GM23338 (cell line): Measurements from ENCODE around the gene ITGAL. TPM values are rescaled to one million over a fixed set of nuclear protein-coding genes. Genes with fewer than 3 reads are reported as not detected.

Experiments used
- ATAC-seq: fragments of 200-7000 bp; cut with Tn5 transposase; 3 replicates; pipeline ENCODE4 v1.9.1; 2020
- DNase-seq: peaks from one replicate; pipeline ENCODE4 v3.0.0-alpha.2; 2015; ENCODE audit warnings: low spot score
- H2AFZ ChIP-seq: fragments of 200-600 bp; sonication (generic); 2 replicates; pipeline ENCODE4 v1.8.0; 2016; ENCODE audit warnings: antibody characterized with exemption, mild to moderate bottlenecking, moderate library complexity
- H3F3A ChIP-seq: fragments of 200-600 bp; sonication (generic); replicated peaks from 2 replicates; pipeline ENCODE4 v1.8.0; 2017; ENCODE audit warnings: antibody characterized with exemption, mixed run types, low read depth
- H3K27ac ChIP-seq: fragments of 200-600 bp; sonication (generic); 2 replicates; pipeline ENCODE4 v1.6.1; 2016; ENCODE audit warnings: low read depth
- H3K27me3 ChIP-seq: fragments of 200-600 bp; sonication (generic); 2 replicates; pipeline ENCODE4 v1.8.0; 2016; ENCODE audit warnings: mild to moderate bottlenecking, mixed run types, moderate library complexity; ENCODE audit not compliant: insufficient read depth
- H3K36me3 ChIP-seq: fragments of 200-600 bp; sonication (generic); 2 replicates; pipeline ENCODE4 v1.8.0; 2016; ENCODE audit warnings: mild to moderate bottlenecking; ENCODE audit not compliant: insufficient read depth
- H3K4me1 ChIP-seq: fragments of 200-600 bp; sonication (generic); 2 replicates; pipeline ENCODE4 v1.8.0; 2016; ENCODE audit warnings: mild to moderate bottlenecking, moderate library complexity; ENCODE audit not compliant: insufficient read depth
- H3K4me2 ChIP-seq: fragments of 200-600 bp; sonication (generic); 2 replicates; pipeline ENCODE4 v1.7.1; 2017; ENCODE audit warnings: mixed run types
- H3K4me3 ChIP-seq: fragments of 200-600 bp; sonication (generic); 2 replicates; pipeline ENCODE4 v1.6.1; 2016; ENCODE audit warnings: mixed run types
- H3K79me2 ChIP-seq: fragments of 200-600 bp; sonication (generic); replicated peaks from 2 replicates; pipeline ENCODE4 v1.8.0; 2017; ENCODE audit warnings: mild to moderate bottlenecking; ENCODE audit not compliant: insufficient read depth
- H3K9me2 ChIP-seq: fragments of 200-600 bp; sonication (generic); 2 replicates; pipeline ENCODE4 v1.8.0; 2017; ENCODE audit not compliant: insufficient read depth
- H4K20me1 ChIP-seq: fragments of 200-600 bp; sonication (generic); replicated peaks from 2 replicates; pipeline ENCODE4 v1.8.0; 2017; ENCODE audit warnings: mild to moderate bottlenecking; ENCODE audit not compliant: insufficient read depth
- H3K27ac Mint-ChIP-seq: 2 replicates; pipeline ENCODE4 v1.8.0; 2020; ENCODE audit warnings: inconsistent platforms, mild to moderate bottlenecking, moderate library complexity, mixed read lengths
- H3K27me3 Mint-ChIP-seq: 3 replicates; pipeline ENCODE4 v1.8.0; 2022; ENCODE audit warnings: low read depth, mild to moderate bottlenecking, moderate library complexity, mixed read lengths, inconsistent platforms; ENCODE audit not compliant: insufficient read depth, poor library complexity
- H3K36me3 Mint-ChIP-seq: 3 replicates; pipeline ENCODE4 v1.8.0; 2021; ENCODE audit warnings: low read depth, mild to moderate bottlenecking, inconsistent platforms, moderate library complexity, mixed read lengths
- H3K4me1 Mint-ChIP-seq: 3 replicates; pipeline ENCODE4 v1.8.0; 2020; ENCODE audit warnings: mild to moderate bottlenecking, inconsistent platforms, mixed read lengths
- H3K4me3 Mint-ChIP-seq: 3 replicates; pipeline ENCODE4 v1.8.0; 2021; ENCODE audit warnings: moderate library complexity, mild to moderate bottlenecking, inconsistent platforms, mixed read lengths
- H3K9me3 Mint-ChIP-seq: 3 replicates; pipeline ENCODE4 v1.8.0; 2020; ENCODE audit warnings: moderate library complexity, mild to moderate bottlenecking, inconsistent platforms, mixed read lengths
- ETS1 ChIP-seq: IDR thresholded peaks from 2 replicates; pipeline ENCODE4 v1.6.1; 2016; ENCODE audit warnings: antibody characterized with exemption
- EZH2 ChIP-seq: fragments of 200-600 bp; sonication (generic); IDR thresholded peaks from one replicate; pipeline ENCODE4 v1.8.0; 2017; ENCODE audit warnings: antibody characterized with exemption, mild to moderate bottlenecking, low read depth; ENCODE audit not compliant: unreplicated experiment
- EZH2phosphoT487 ChIP-seq: fragments of 200-600 bp; sonication (generic); IDR thresholded peaks from one replicate; pipeline ENCODE4 v1.8.1; 2018; ENCODE audit warnings: antibody characterized with exemption; ENCODE audit not compliant: unreplicated experiment
- JUNB ChIP-seq: IDR thresholded peaks from one replicate; pipeline ENCODE4 v1.6.1; 2016; ENCODE audit warnings: antibody characterized with exemption; ENCODE audit not compliant: unreplicated experiment
- ZNF114 ChIP-seq: fragments of 250-450 bp; sonication (Bioruptor Pico); IDR thresholded peaks from 2 replicates; pipeline ENCODE4 v1.5.0; 2020; ENCODE audit warnings: mild to moderate bottlenecking, moderate library complexity
- ZNF331 ChIP-seq: fragments of 250-450 bp; sonication (Bioruptor Pico); IDR thresholded peaks from 2 replicates; pipeline ENCODE4 v1.5.0; 2020; ENCODE audit warnings: low read depth, mild to moderate bottlenecking, moderate library complexity
- polyA plus RNA-seq: library from polyadenylated mRNA; unstranded; fragments of >200 nt; fragmentation: Nextera tagmentation; extraction: Ambion mirVana; gene quantifications from 2 replicates; pipeline ENCODE4 v1.2.1, GENCODE V29; 2016
- total RNA-seq: library from RNA; depleted of rRNA; stranded (reverse); fragments of >200 nt; shearing (Covaris generic); gene quantifications from 2 replicates; pipeline ENCODE4 v1.2.3, GENCODE V29; 2014
- TF ChIP-seq, protein P1 (sequence below): IDR thresholded peaks from one replicate; pipeline ENCODE4 v1.6.1; 2018; ENCODE audit warnings: antibody characterized with exemption; ENCODE audit not compliant: unreplicated experiment
- TF ChIP-seq, protein P2 (sequence below): fragments of 250-450 bp; sonication (Bioruptor Pico); IDR thresholded peaks from 2 replicates; pipeline ENCODE4 v1.5.0; 2020; ENCODE audit warnings: mild to moderate bottlenecking, moderate library complexity

ITGAL gene
- total and polyA plus RNA-seq, 2 experiments from 2014 or later = 0.05 to 0.07 TPM

DNA sequence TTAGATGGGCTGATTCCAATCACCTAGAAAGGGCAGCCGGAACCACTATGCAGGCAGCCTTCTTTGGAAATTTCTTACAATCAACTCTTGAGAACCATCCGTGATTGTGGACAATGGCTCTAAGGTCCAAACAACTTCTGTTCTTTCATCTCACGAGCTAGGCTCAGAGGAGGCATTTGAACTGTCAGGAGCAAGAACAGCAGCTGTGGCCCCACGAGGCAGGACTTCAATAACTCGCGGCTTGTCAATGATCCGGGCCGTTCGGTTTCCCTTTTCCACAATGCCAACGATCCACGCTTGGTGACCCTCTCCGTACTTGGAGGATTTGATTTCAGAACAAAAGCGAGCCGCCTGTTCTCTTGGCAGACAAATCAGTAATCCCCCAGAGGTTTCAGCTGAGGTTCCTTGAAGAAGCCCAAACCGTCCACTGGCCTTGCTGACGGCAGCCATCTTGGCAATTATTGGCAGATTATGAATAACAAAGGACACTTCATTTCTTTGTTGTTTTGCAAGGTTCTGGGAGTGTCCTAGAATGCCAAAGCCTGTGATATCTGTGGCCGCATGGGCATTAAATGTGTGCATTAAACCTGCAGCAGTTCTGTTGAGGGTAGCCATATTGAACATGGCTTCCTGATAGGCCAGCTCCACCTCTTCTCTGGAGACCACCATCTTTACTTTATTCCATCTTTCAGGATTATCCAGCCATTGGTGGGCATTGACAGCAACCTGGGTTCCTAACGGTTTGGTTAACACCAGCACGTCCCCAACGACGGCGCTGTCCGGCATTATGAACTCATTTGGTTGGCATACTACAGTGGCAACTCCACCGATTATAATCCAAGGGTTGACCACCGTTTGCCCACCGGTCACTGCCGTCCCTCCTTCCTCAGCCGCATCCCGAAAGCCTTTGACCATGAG, 28.1 kb upstream of the ITGAL start:
- Histone ChIP-seq H2AFZ (no peak overlapping the region), H3K27me3 (no peaks in the 10 kb centered on the region), H3K27ac (peak overlapping the region; percentile 74; the same call in 1 of the 2 replicates), H3F3A (peaks cover 6% of the 10 kb centered on the region; the same call in 1 of the 2 replicates), H3K36me3 (no peaks in the 10 kb centered on the region), H3K4me1 (peaks cover 14% of the 10 kb centered on the region; the same call in 1 of the 2 replicates), H4K20me1 (peaks cover 8% of the 10 kb centered on the region), H3K9me2 (peaks cover 7% of the 10 kb centered on the region), H3K4me2 (peak overlapping the region; percentile 84), H3K79me2 (peaks cover 13% of the 10 kb centered on the region), H3K4me3 (peak overlapping the region; percentile 77)
- ATAC-seq (no peak), DNase-seq (no peak)
- Mint-ChIP-seq H3K4me1 (peaks cover 25% of the 10 kb centered on the region), H3K27me3 (peaks cover 11% of the 10 kb centered on the region), H3K9me3 (peaks cover 19% of the 10 kb centered on the region; the same call in 2 of the 3 replicates), H3K27ac (no peak overlapping the region), H3K4me3 (peak overlapping the region; percentile 74), H3K36me3 (peaks cover 26% of the 10 kb centered on the region)
- TF ChIP-seq JUNB (no peak), EZH2phosphoT487 (no peak), ZNF331 (CRISPR knock-in tag) (no peak), ZNF114 (no peak), EZH2 (no peak), ETS1 (no peak)
- TF ChIP-seq, protein P1, sequence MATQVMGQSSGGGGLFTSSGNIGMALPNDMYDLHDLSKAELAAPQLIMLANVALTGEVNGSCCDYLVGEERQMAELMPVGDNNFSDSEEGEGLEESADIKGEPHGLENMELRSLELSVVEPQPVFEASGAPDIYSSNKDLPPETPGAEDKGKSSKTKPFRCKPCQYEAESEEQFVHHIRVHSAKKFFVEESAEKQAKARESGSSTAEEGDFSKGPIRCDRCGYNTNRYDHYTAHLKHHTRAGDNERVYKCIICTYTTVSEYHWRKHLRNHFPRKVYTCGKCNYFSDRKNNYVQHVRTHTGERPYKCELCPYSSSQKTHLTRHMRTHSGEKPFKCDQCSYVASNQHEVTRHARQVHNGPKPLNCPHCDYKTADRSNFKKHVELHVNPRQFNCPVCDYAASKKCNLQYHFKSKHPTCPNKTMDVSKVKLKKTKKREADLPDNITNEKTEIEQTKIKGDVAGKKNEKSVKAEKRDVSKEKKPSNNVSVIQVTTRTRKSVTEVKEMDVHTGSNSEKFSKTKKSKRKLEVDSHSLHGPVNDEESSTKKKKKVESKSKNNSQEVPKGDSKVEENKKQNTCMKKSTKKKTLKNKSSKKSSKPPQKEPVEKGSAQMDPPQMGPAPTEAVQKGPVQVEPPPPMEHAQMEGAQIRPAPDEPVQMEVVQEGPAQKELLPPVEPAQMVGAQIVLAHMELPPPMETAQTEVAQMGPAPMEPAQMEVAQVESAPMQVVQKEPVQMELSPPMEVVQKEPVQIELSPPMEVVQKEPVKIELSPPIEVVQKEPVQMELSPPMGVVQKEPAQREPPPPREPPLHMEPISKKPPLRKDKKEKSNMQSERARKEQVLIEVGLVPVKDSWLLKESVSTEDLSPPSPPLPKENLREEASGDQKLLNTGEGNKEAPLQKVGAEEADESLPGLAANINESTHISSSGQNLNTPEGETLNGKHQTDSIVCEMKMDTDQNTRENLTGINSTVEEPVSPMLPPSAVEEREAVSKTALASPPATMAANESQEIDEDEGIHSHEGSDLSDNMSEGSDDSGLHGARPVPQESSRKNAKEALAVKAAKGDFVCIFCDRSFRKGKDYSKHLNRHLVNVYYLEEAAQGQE = no peak
- TF ChIP-seq, protein P2, sequence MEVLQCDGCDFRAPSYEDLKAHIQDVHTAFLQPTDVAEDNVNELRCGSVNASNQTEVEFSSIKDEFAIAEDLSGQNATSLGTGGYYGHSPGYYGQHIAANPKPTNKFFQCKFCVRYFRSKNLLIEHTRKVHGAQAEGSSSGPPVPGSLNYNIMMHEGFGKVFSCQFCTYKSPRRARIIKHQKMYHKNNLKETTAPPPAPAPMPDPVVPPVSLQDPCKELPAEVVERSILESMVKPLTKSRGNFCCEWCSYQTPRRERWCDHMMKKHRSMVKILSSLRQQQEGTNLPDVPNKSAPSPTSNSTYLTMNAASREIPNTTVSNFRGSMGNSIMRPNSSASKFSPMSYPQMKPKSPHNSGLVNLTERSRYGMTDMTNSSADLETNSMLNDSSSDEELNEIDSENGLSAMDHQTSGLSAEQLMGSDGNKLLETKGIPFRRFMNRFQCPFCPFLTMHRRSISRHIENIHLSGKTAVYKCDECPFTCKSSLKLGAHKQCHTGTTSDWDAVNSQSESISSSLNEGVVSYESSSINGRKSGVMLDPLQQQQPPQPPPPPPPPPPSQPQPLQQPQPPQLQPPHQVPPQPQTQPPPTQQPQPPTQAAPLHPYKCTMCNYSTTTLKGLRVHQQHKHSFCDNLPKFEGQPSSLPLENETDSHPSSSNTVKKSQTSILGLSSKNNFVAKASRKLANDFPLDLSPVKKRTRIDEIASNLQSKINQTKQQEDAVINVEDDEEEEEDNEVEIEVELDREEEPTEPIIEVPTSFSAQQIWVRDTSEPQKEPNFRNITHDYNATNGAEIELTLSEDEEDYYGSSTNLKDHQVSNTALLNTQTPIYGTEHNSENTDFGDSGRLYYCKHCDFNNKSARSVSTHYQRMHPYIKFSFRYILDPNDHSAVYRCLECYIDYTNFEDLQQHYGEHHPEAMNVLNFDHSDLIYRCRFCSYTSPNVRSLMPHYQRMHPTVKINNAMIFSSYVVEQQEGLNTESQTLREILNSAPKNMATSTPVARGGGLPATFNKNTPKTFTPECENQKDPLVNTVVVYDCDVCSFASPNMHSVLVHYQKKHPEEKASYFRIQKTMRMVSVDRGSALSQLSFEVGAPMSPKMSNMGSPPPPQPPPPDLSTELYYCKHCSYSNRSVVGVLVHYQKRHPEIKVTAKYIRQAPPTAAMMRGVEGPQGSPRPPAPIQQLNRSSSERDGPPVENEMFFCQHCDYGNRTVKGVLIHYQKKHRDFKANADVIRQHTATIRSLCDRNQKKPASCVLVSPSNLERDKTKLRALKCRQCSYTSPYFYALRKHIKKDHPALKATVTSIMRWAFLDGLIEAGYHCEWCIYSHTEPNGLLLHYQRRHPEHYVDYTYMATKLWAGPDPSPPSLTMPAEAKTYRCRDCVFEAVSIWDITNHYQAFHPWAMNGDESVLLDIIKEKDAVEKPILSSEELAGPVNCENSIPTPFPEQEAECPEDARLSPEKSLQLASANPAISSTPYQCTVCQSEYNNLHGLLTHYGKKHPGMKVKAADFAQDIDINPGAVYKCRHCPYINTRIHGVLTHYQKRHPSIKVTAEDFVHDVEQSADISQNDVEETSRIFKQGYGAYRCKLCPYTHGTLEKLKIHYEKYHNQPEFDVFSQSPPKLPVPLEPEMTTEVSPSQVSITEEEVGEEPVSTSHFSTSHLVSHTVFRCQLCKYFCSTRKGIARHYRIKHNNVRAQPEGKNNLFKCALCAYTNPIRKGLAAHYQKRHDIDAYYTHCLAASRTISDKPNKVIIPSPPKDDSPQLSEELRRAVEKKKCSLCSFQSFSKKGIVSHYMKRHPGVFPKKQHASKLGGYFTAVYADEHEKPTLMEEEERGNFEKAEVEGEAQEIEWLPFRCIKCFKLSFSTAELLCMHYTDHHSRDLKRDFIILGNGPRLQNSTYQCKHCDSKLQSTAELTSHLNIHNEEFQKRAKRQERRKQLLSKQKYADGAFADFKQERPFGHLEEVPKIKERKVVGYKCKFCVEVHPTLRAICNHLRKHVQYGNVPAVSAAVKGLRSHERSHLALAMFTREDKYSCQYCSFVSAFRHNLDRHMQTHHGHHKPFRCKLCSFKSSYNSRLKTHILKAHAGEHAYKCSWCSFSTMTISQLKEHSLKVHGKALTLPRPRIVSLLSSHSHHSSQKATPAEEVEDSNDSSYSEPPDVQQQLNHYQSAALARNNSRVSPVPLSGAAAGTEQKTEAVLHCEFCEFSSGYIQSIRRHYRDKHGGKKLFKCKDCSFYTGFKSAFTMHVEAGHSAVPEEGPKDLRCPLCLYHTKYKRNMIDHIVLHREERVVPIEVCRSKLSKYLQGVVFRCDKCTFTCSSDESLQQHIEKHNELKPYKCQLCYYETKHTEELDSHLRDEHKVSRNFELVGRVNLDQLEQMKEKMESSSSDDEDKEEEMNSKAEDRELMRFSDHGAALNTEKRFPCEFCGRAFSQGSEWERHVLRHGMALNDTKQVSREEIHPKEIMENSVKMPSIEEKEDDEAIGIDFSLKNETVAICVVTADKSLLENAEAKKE = no peak
